OCI-LY3 (cell line): ENCODE measurements around the gene CIB4.

Experiments
- CTCF ChIP-seq: fragments of 200-600, 300-600 bp; sonication (generic); IDR thresholded peaks from 2 replicates; pipeline ENCODE4 v1.5.1; 2014; ENCODE audit warnings: antibody characterized with exemption, low read length, low read depth
- EZH2phosphoT487 ChIP-seq: fragments of 200-600 bp; shearing (Covaris generic); IDR thresholded peaks from 2 replicates; pipeline ENCODE4 v1.6.1; 2018; ENCODE audit warnings: antibody characterized with exemption, mixed run types, low read depth

- TF ChIP-seq CTCF (no peak), EZH2phosphoT487 (no peak)
Observed at GRCh38 chr2:26678035-26678434, 36.9 kb upstream of the CIB4 start.
